HG03460 (cell line): ENCODE measurements around the gene REEP1.

ENCODE experiments used
- ATAC-seq: cut with Tn5 transposase; IDR thresholded peaks from one replicate; pipeline ENCODE4 v1.9.1; 2021; ENCODE audit not compliant: unreplicated experiment

Gene REEP1

DNA sequence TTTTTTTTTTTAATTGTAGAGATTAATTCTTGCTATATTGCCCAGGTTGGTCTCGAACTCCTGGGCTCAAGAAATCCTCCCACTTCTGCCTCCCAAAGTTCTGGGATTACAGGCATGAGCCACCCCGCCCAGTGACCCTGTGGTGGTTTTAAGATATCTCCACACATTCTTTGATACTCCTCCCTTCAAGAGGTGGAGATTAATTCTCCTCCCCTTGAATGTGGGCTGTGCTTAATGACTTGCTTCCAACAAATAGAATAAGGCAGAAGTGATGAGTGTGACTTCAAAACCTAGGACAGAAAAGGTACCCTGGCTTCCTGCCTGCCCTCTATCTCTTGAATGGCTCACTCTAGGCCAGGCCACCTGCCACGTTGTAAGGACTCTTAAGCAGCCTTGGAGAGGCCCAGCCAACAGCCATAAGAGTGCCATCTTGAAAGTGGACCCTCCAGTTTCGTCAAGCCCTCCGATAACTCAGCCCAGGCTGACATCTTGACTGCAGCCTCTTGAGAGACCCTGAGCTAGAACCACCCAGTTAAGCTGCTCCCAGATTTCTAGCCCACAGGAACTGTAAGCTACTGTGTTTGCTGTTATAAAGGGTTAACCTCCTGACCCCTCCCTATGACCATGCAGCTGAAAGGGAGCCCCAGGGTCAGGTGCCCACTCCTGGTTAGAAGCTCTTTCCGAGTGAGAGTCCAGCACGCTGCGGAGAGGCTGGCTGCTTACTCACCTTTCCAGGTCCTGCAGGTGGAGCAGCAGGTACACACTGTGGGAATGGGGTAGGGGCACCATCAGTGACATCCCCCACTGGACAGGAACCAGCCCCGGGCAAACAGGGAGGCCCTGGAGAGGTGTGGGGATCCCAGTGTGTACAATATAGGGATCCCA is 110.5 kb downstream of the REEP1 start:
- no peak for ATAC-seq

DNA sequence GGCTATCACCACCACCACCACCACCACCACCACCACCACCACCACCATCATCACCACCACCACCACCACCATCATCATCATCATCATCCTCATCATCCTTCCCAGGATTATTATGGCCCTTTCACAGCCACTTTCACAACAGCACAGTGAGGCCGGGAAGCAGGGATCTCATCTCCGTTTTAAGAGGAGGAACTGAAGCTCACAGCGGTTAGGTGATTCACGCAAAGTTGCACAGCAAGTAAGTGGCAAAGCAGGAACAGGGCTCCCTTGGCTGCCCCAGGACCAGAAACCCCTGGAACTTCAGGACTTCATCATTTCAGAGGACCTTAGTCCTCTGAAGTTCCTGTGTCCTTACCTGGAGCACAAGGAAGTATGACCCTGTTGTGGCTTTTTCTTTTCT is 111.4 kb downstream of the REEP1 start:
- ATAC-seq = no peak

DNA sequence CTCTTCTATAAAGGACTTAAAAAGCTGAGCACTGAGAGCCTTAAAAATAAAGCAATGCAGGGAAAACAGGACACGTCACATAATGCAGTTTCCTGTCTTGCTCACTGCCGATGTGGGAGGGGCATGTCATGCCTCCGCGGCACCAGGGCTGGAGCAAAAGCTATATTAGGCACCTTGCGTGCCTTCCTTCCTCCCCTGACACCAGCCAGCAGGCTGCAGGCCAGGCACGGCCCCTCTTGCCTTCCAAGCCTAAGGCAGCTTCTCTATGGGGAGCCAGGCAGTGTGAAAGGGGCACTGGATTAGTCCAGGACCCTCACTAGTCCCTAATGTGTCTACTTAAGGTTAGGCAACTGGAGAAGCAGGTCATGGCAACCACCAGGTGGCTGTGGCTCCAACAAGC is 111.8 kb downstream of the REEP1 start:
- peak; percentile 63 for ATAC-seq

DNA sequence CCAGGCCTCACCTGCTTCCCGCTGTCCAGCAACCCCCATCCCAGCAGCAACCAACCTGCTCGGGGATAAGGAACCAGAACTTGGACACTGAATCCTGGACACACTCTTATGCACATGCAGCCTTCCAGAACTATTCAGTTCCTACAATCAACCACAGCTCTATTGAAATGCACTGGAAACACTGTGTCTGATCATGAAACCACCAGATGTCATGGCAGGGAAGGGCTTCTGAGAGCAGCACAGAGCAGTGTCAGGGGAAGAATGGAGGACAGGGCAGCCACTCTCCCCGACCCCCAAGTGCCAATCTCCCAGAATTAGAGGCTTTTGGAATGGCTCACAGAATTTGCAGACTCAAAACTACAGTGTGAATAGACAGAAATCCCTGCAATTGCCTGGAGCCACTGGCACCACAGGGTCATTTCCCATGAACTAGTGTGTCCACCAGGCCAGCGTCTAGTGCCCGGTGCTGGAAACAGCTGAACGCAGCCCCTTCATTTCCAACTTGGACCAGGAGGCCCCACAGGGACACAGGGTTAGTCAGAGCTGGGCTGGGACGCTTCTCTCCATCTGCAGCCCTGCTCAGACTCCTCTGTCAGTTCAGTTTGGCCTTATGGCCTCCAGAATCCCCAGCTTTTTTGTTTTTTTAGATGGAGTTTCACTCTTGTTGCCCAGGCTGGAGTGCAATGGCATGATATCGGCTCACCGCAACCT is 112.6 kb downstream of the REEP1 start:
- ATAC-seq = no peak

DNA sequence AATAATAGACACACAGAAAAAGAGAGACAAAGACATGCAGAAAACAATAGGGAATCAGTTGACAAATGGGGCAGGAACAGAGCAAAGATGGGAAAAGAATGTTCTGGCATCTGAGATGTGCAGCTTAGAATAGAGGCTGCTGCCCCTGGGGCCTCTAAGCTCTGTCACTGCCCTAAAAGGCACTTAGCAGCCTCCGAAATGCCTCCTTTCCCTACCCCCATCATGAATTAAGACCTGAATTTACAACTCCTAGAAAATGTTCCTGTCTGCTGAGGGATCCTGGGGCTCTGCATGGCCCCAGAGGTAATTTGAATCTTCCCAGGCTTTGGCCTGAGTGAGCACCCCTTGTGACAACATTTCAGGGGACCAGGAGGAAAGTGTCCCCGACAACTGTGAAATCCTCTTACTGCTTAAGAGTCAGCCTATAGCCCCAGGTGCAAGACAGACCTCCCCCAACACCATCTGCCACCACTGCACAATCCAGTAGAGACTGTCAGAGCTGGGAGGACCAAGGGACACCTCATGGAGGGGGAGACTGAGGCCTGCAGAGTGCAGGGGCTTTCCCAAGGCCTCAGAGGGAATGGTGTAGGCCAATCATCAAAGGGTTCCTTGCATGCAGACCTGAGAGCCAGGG is 113.4 kb downstream of the REEP1 start:
- ATAC-seq = no peak

DNA sequence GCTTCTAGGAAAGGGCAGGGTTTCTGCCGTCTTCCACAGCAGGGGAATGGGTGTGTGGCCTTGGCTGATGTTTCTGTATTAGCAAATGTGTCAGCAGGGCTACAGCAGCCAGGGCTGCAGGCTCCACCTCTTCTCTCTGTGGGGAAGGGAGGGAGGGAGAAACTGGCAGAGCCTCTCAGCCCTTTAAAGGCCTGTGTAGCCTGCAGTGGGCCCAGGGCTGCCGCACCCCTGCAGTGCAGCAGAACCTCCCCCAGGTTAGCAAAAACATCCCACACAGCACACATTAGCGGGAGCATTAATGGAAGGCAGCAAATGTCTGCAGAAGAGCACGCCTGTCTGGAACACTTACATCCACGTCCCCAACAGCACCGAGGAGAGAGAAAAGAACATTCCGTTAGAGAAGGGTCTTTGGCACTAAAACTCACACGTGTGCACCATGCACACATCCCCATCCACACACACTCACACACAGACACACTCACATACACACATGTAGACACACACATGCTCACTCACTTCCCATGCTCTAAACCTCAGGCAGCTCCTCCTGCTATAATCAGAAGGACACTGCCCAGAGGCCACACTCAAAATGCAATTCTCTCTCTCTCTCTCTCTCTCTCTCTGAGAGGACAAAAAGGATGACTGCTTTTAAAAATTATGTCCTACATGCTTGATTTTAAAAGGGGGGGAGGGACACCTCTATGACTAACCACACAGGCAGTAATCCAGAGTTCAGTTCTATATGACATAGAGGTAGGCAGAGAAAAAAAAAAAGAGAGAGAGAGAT is 114.1 kb downstream of the REEP1 start:
- ATAC-seq = no peak

DNA sequence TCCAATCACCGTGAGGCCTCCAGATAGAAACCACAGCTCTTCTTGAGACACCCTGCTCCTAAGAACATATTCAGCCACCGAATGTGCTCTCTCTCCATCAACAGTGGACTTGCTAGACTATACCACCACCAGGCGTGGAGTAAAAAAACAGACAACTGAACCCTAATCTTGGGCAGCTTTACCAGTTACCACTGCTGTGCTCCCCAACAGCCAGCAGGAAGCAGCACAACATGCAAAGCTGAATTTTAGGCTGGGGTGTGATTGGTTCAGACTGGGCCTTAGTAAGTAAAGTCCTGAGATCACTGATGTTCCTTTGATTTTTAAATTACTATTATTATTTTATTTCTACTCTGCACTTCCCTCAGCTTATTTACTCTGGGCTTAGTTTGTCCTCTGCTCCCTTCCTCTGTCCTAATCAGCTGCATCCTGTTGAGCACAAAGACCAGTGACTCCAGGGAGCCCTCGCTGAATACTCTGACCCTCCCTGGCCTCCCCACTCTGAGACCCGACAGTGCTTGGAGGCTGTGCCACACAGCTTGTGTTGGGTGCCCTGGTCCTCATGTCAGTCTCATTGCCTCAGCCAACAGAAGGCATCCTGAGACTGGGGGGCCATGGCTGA is 116.3 kb downstream of the REEP1 start:
- ATAC-seq = peak; percentile 42

DNA sequence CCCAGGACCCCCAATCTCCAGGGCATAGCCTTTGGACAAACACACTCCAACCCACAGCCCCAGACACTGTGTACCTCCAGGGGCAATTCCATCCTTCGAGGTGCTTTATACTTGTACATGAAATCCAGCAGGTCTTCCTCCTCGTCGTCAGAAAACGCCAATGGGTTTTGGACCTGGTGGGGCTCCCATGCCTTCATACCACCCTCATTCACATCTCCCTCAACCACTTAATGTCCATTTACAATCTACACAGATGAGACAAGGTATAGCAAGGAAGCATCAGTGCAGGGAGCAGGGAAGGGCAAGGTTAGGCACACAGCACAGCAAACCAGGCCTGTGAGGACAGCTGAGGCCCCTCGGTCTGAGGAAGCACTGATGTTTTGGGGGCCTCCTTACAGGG is 117.5 kb downstream of the REEP1 start:
- ATAC-seq = no peak

DNA sequence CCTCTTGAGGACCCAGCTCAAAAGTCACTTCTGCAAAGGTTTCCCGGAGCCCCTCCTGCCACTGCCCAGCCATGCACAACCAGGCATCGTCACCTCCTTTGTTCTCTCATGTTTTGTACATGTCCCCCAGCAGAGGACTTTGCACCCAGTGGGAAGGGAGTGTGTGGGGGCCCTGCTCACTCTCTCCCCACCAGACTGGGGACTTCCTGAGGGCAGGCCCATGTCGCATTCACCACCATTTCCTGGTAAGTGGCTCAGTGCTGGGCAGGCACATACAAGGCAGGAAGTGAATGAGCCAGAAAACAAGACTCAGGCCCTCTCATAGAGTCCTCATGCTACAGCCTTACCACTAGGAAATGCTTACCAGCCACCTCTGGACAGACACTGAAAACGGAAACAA is 119.3 kb downstream of the REEP1 start:
- no peak for ATAC-seq

DNA sequence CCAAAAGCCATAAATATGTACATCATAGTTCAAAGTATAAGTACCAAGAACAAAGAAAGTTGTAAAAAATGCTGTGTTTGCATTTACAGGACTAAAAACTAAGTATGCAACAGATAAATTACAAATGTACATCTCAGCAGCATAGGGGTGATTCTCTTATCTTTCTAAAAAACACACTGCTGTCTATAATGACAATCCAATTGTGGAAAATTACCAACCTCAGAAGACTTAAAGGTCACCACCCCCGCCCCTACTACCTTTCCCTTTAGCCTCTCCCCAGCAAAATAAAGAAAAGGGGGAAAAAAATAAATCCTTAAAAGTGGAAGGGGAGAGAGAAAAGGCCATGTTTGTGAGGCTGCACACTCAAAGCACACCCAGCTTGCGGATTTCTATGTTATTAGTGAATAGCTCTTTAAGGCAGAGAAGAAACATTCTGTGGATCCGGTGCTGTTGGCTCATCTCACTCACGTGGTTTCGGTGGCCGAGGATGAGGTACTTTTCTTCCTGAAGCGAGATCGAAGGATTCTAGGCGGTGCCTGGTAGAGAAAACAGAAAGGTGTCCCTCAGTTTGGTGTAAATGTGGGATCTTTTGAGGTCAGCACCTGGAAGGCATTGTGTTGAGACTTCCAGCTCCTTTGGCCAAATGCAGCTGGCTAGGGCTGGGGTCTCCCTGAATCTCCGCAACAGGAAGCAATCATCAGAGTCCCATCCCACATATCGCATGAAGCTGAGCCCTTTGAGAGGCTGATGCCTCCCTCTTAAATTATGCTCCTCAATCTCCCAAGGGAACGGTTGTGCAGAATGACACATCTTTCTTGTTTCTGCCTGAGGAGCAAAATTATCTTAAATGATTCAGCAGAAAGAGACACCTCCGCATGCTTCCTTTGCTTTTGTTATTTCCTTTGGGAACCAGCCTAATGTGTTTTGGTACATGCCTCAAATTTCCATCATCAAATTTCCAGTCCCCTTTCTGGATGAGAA is 120.6 kb downstream of the REEP1 start:
- ATAC-seq = no peak

DNA sequence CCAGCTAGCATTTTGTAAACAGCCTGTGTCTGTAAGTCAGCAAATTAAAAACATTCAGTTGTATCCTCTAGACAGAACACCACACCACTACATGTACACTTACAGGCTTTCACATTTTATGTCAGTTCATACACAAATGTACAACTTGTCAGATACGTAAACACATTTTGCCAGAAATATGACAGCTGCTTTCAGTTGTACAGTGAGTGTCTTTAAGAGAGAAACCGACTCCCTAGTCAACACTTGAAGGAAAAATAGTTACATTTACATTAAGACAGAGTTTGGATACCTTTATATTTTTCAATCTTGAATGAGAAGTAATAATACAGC is 123.0 kb downstream of the REEP1 start:
- no peak for ATAC-seq

DNA sequence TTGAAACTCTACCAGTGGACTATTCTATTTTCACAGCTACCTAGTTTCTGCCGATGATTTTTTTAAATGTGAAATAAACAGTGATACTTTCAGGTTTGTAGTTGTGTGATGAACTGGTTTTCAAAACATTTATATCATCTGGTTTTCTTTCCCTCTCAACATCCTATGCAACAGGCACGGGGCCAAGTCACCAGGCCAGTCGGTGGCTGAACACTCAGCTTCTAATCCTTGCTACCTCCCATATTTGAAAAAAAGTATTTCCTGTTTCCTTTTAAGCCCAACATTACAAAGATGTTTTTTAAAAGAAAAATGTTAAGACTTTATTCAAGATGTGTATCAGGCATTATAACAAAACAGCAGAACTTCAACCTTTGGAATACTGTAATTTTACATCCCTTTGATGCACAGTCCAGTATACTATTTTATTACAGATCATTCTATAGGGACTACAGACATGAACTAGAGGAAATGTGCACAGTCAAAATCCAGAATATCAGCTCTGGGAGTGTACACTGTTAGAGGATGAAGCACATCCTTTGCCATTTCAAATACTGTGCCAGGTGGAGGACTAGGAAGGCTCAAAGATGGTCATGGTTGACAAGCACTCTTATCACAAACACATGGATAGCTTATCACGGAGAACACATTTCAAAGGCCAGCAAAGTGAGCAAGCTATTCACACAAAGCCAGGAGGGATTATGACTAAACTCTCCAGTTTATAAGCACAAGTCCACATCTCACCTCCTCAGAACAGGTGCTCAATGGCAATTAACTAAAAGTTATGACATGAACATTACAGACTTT is 123.5 kb downstream of the REEP1 start:
- ATAC-seq = no peak

DNA sequence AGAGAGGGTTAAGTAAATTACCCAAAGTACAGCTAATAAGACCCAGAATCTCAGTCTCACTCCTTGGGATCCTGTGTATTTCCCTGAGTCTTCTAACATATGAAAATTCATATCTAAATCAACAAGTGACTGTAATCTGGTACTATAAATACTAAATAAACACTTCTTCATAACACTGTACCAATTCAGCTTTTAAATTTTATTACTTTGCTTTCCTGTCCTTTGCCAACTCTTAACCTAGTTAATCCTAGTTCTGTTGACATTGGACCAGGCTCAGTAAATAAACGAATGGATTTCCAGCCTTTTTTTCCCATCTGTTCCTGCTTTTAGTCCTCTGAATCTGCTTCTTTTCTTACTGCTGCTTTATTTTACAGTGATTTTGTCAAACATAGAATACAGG is 124.4 kb downstream of the REEP1 start:
- ATAC-seq = no peak

DNA sequence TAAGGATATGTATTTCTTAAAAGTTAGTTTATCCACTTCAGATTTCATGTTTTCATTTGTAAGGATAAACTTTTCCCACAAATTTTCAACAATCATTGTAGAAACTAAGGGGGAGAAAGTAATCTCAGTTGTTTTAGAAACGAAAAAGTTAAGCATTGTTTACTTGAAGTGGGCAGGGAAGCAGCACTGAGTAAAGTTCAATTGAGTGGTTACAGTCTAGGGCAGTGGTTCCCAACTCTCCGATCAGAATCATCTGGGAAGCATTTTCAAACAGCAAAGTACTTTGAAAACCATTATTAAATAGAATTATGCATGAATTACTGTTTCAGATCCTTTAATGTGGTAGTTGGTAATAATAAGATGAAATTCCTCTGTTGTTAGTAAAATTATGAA is 125.6 kb downstream of the REEP1 start:
- ATAC-seq = no peak

DNA sequence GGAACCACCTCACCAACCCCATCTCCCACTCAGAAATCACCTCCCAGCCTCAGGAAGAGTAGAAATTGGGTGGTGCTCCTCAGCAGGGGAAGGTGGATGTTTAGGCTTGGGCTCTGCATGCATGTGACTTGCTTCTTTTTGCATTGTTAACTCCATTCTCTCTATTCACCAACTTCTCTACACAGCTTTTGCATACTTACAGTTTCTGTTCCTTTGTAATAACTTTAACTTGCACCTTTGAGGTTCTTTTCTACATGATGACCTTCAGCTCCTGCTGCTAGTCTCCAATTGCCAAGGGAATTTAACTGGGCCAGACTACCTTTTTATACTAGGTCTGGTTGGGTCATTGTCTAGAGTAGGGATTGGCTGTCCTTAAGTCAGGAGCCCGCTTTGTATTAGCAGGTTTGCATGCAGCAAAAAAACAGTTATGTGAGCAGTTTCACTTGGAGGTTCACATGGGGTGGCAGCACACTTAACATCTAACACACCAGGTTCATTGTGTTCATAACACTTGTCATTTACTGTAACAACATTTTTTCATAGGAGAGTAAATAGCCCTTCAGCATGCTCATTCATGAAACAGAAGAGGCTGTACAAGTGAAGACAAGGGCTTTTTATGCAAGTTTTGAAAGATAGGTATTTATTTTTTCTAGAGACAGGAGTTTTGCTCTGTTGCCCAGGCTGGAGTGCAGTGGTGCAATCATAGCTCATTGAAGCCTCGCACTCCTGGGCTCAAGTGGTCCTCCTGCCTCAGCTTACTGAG is 126.2 kb downstream of the REEP1 start:
- ATAC-seq = no peak

DNA sequence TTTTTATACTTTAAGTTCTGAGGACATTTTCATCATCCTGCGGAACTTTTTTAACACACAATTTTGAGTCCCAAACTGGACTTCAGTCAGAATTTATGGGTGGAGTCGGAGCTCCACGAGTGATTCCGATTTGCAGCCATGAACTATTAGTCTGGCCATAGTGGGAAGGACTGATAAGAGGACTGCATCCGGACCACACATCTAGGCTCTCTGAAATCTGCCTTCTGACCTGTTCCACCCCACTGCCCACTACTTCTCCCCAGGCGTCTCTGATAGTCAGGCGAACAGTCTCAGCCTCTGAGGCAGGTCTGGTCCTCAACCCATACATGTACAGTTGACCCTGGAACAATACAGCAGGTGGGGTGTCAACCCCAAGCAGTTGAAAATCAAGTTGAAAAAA is 133.0 kb downstream of the REEP1 start:
- no peak for ATAC-seq

DNA sequence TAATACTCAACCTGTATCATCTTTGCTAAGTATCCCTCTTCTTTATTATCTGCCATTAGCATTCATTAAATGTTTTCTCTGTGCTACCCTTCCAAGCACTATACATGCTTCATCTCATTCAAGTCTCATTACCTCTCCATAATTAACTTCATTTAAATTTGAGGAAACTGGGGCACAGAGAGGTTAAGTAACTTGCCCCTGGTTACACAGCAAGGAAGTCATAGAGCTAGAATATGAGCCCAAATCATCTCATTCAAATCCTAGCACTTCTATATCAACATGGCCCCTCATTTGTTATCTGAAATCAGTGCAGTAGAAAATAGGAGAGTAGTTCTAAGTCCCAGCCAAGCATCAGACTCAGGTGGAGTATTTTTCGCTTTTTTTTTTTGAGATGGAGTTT is 133.8 kb downstream of the REEP1 start:
- ATAC-seq = no peak

DNA sequence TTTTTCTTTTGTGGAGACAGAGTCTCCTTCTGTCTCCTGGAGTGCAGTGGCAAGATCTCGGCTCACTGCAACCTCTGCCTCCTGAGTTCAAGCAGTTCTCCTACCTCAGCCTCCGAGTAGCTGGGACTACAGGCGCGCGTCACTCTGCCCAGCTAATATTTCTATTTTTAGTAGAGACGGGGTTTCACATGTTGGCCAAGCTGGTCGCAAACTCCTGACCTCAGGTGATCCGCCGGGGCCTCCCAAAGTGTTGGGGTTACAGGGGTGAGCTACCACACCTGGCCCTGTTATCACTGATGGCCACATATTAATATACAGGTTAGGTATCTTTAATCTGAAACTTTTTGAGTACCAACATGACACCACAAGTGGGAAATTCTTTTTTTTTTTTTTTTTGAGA is 134.7 kb downstream of the REEP1 start:
- no peak for ATAC-seq
